Astrocyte (in vitro differentiated cells and primary cell): ENCODE measurements around the gene HINT2.

ENCODE experiments used
- CTCF ChIP-seq: IDR thresholded peaks from 2 replicates; pipeline ENCODE4 v1.5.1; 2011; ENCODE audit warnings: low read depth, mild to moderate bottlenecking, inconsistent platforms, low read length, moderate library complexity; ENCODE audit not compliant: insufficient read depth
- EZH2 ChIP-seq: IDR thresholded peaks from 2 replicates; pipeline ENCODE4 v1.6.1; 2012; ENCODE audit warnings: mild to moderate bottlenecking, low read length, inconsistent platforms; ENCODE audit not compliant: insufficient read depth

- TF ChIP-seq CTCF: no peak
- no peak for TF ChIP-seq EZH2
Observed at GRCh38 chr9:35856206-35856605, 41.4 kb upstream of the HINT2 start.
